Breast epithelium (tissue), 3 donors: ENCODE measurements around the gene RECQL5.

Experiments used
- CTCF ChIP-seq, 3 donors: fragments of 450-650 bp; IDR thresholded peaks; one replicate each; pipeline ENCODE4 v1.5.1; 2016 to 2017; ENCODE audit warnings: antibody characterized with exemption in 3 of 3, mild to moderate bottlenecking in 3 of 3, moderate library complexity in 3 of 3
- POLR2A ChIP-seq: fragments of 450-650 bp; IDR thresholded peaks from one replicate; pipeline ENCODE4 v1.6.1; 2016; ENCODE audit warnings: antibody characterized with exemption, mild to moderate bottlenecking, moderate library complexity
- POLR2AphosphoS5 ChIP-seq, 3 donors: sonication (generic); formaldehyde crosslinking; IDR thresholded peaks; one replicate each; pipeline ENCODE4 v1.6.1; 2017; ENCODE audit warnings: antibody characterized with exemption in 3 of 3

GRCh38 chr17:75621489-75621888 lies 45.5 kb downstream of the RECQL5 start:
- TF ChIP-seq CTCF (IDR thresholded peaks at IDR 0.05) (no peak), POLR2A (no peak), POLR2AphosphoS5 (IDR thresholded peaks at IDR 0.05) (no peak)
